Activated CD4-positive, alpha-beta T cell treated with anti-CD3 and anti-CD28 coated beads, Interleukin-2, Interleukin-4, amounts not matched to agents 100 ng/mL and 50 ng/mL, durations not matched to agents 16 hours and 8 hours (primary cell): ENCODE measurements around the gene WIPF1.

Experiments used
- DNase-seq: peaks from one replicate; pipeline ENCODE4 v3.0.0-alpha.2; 2020; ENCODE audit warnings: low spot score

WIPF1 gene

GRCh38 chr2:174595116-174595809, 2.3 kb downstream of the WIPF1 start:
- no peak for DNase-seq

- no peak for DNase-seq
Observed at GRCh38 chr2:174594456-174594855, 3.1 kb downstream of the WIPF1 start.

- peak; percentile 91 for DNase-seq
Observed at GRCh38 chr2:174593574-174594203, 3.9 kb downstream of the WIPF1 start.

GRCh38 chr2:174593041-174593440, 4.6 kb downstream of the WIPF1 start:
- no peak for DNase-seq

GRCh38 chr2:174591740-174592139, 5.9 kb downstream of the WIPF1 start:
- no peak for DNase-seq

- no peak for DNase-seq
Observed at GRCh38 chr2:174590928-174591648, 6.5 kb downstream of the WIPF1 start.

- no peak for DNase-seq
Observed at GRCh38 chr2:174590346-174590745, 7.3 kb downstream of the WIPF1 start.

- no peak for DNase-seq
Observed at GRCh38 chr2:174589334-174589733, 8.3 kb downstream of the WIPF1 start.

GRCh38 chr2:174588463-174588862, 9.1 kb downstream of the WIPF1 start:
- no peak for DNase-seq

GRCh38 chr2:174587579-174587978, 10.0 kb downstream of the WIPF1 start:
- DNase-seq = no peak

- no peak for DNase-seq
Observed at GRCh38 chr2:174586418-174587295, 10.9 kb downstream of the WIPF1 start.

GRCh38 chr2:174585657-174586252, 11.8 kb downstream of the WIPF1 start:
- no peak for DNase-seq

GRCh38 chr2:174585146-174585545, 12.5 kb downstream of the WIPF1 start:
- DNase-seq = no peak

GRCh38 chr2:174581491-174581890, 16.1 kb downstream of the WIPF1 start:
- peak; percentile 32 for DNase-seq

- DNase-seq = no peak
Observed at GRCh38 chr2:174580951-174581350, 16.7 kb downstream of the WIPF1 start.

GRCh38 chr2:174577967-174578589, 19.5 kb downstream of the WIPF1 start:
- DNase-seq = peak; percentile 68

- no peak for DNase-seq
Observed at GRCh38 chr2:174575124-174575776, 22.4 kb downstream of the WIPF1 start.

GRCh38 chr2:174574657-174575056, 22.9 kb downstream of the WIPF1 start:
- no peak for DNase-seq

- DNase-seq = no peak
Observed at GRCh38 chr2:174573621-174574081, 24.0 kb downstream of the WIPF1 start.

- peak; percentile 72 for DNase-seq
Observed at GRCh38 chr2:174572556-174572955, 25.0 kb downstream of the WIPF1 start.
